Fibroblast of villous mesenchyme (primary cell): ENCODE results near the gene OAS3. TPM values are rescaled to one million over a fixed set of nuclear protein-coding genes. Genes with fewer than 3 reads are reported as not detected.

Experiments
- DNase-seq: peaks from one replicate; pipeline ENCODE4 v3.0.0-alpha.2; 2010; ENCODE audit warnings: low read depth
- H3K4me3 ChIP-seq: 2 replicates; pipeline ENCODE4 v1.5.1; 2011; ENCODE audit warnings: low read depth, mild to moderate bottlenecking, low read length
- total RNA-seq: library from RNA; depleted of rRNA; stranded (reverse); fragments of >200 nt; gene quantifications from 2 replicates; pipeline ENCODE4 v1.2.3, GENCODE V29; 2012
- TF ChIP-seq, protein P1 (sequence below): IDR thresholded peaks from 2 replicates; pipeline ENCODE4 v1.5.1; 2012; ENCODE audit warnings: low read depth, mild to moderate bottlenecking, low read length; ENCODE audit not compliant: insufficient read depth

Gene OAS3
- total RNA-seq, 1 donor, result 12.5 TPM

DNA sequence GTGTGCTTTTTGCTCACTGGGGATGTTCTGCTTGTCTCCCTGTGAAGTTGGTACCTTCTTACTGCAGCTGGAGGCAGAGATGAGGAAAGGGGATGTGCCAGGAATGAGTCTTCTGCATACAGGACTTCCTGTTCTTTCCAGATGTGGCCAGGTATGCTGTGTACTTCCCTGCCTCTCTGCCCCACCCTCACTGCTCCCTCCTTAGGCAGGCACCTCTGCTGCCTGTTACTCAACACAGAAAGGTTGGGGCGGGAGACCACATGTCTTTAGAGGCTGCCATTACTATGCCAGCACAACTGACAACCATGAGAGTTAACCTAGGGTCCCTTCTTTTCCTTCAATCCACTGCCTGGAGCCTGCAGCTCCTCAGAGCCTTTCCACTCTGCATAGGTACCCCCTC lies 2.0 kb upstream of the OAS3 start:
- no peak for DNase-seq

DNA sequence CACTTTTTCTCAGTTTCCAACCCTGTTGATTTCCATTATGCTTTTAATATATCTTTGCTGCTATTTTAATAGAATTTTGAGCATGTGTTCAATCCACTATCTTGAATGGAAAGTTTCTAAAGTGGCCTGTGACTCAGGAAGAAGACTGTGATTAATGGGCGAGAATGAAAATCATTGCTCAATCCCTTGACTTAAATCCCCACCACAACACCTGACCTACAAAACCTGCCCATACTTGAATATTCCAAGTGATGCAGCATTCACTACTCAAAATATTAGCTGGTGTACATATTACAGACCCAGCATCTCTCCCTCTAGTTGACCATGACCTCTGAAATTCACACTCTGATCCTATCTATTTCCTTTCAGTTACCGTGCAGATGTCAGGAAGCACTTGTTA lies 1.3 kb upstream of the OAS3 start:
- TF ChIP-seq, protein P1, sequence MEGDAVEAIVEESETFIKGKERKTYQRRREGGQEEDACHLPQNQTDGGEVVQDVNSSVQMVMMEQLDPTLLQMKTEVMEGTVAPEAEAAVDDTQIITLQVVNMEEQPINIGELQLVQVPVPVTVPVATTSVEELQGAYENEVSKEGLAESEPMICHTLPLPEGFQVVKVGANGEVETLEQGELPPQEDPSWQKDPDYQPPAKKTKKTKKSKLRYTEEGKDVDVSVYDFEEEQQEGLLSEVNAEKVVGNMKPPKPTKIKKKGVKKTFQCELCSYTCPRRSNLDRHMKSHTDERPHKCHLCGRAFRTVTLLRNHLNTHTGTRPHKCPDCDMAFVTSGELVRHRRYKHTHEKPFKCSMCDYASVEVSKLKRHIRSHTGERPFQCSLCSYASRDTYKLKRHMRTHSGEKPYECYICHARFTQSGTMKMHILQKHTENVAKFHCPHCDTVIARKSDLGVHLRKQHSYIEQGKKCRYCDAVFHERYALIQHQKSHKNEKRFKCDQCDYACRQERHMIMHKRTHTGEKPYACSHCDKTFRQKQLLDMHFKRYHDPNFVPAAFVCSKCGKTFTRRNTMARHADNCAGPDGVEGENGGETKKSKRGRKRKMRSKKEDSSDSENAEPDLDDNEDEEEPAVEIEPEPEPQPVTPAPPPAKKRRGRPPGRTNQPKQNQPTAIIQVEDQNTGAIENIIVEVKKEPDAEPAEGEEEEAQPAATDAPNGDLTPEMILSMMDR, result no peak
- peak; percentile 7 for DNase-seq
- no peak overlapping the region for H3K4me3 ChIP-seq

More for the DNA sequence above, 2.0 kb upstream of the OAS3 start:
- TF ChIP-seq, protein P1, result no peak
- H3K4me3 ChIP-seq, result no peak overlapping the region

DNA sequence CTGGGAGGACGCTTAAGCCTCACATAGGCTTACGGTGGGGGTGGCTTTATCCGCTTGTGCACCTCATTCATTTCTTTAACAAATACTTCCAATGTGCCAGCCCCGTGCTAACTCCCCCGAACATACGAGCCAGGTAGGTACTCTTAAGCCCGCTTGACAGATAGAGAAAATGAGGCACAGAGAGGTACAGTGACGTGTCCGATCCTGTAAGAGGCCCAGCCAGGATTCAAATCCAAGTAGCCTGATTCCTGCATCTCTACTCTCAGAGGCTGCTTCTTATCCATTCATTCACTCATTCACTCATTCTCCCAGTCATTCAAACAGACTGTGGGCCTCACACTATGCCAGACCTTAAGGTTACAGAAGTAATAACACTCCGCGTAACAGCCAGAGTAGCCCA lies 477 bp downstream of the OAS3 start:
- peak overlapping the region; percentile 81 for H3K4me3 ChIP-seq
- DNase-seq, result no peak
- TF ChIP-seq, protein P1, result no peak

DNA sequence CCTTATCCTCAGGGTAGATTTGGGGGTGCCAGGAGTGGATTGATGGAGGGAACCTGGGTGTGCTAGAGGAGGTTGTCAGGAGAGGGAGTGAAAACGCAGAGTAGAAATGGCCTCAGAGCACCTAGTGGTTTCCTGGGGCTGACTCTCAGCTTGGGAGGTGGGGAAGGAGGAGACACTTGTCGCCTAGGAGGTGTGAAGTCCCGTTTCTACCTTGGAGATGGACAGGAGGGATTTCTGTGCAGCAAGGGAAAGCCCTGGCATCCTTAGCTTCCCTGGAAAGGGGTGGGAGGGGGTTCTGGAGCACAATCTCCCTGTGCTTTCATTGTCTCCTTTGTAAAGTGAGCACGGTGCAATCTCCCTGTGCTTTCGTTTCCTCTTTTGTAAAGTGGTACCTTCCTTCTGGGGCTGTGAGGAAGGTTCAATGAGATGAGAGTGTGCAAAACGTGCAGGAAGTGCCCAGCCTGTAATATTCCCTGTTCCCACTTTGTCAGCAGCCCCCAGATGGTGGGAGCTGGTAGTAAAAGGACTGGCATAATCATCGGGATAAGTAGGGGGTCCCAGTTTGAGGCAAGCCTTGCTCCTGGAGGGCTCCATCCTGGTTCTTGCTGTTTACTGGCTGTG lies 1.6 kb downstream of the OAS3 start:
- H3K4me3 ChIP-seq, result no peak overlapping the region
- DNase-seq, result no peak
- TF ChIP-seq, protein P1, result no peak

DNA sequence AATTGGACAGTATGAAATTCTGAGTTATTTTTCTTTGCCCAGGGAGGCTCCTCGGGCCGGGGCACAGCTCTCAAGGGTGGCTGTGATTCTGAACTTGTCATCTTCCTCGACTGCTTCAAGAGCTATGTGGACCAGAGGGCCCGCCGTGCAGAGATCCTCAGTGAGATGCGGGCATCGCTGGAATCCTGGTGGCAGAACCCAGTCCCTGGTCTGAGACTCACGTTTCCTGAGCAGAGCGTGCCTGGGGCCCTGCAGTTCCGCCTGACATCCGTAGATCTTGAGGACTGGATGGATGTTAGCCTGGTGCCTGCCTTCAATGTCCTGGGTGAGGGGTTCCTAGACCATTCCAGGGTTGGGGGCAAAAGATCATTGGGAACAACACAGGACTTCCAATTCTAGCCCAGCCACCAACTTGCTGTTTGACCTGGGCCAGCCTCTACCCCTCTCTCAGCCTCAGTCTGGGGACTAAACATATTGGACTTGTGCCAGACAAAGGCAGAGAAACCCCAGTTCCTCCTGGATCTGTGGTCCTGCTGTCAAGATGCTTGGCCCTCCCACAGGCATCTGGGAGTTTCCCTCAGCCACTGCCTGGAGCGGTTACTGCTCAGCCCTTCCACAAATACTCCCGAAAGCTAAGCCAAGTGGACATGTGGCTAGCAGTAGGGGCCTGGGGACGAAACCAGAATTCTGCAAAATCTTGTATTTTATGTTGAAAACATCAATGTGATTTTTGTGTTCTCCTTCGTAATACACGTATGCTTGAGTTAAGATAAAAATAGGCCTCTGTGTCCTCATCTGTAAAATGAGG lies 3.5 kb downstream of the OAS3 start:
- H3K4me3 ChIP-seq, result no peak overlapping the region
- no peak for DNase-seq
- TF ChIP-seq, protein P1, result no peak

DNA sequence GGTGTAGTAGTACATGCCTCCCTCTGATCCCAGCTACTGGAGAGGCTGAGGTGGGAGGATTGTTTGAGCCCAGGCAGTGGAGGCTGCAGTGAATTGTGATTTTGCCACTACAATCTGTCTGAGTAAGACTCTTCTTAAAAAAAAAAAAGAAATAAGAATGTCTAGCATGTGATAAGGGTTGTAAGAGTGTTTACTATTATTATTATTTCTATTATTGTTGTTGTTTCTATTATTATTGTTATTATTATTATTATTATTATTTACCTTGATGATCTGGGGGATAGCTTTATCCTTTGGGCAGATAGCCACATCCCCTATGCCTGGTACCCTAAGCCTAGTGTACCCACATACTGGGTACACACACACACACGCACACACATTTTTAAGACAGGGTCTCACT lies 4.3 kb downstream of the OAS3 start:
- TF ChIP-seq, protein P1, result no peak
- no peak for DNase-seq

More for the DNA sequence above, 4.3 kb downstream of the OAS3 start:
- no peak overlapping the region for H3K4me3 ChIP-seq
